H9 (cell line): ENCODE results near the gene PANK2. TPM values are rescaled to one million over a fixed set of nuclear protein-coding genes. Genes with fewer than 3 reads are reported as not detected.

Source experiments
- DNase-seq: peaks from one replicate; pipeline ENCODE4 v3.0.0-alpha.2; 2017
- H2AFZ ChIP-seq: one replicate; pipeline ENCODE4 v1.6.1; 2013; ENCODE audit warnings: mild to moderate bottlenecking, low read length, control low read depth, moderate library complexity
- H2AK5ac ChIP-seq: 2 replicates; pipeline ENCODE4 v1.6.1; 2013; ENCODE audit warnings: low read length, control low read depth, mixed read lengths; ENCODE audit not compliant: insufficient read length
- H2BK120ac ChIP-seq: one replicate; pipeline ENCODE4 v1.6.1; 2013; ENCODE audit warnings: low read depth, mild to moderate bottlenecking, low read length, control low read depth, inconsistent platforms; ENCODE audit not compliant: poor library complexity, severe bottlenecking
- H2BK12ac ChIP-seq: 2 replicates; pipeline ENCODE4 v1.6.1; 2013; ENCODE audit warnings: low read length, control low read depth, mixed read lengths, low read depth; ENCODE audit not compliant: insufficient read length
- H2BK15ac ChIP-seq: 2 replicates; pipeline ENCODE4 v1.6.1; 2013; ENCODE audit warnings: low read depth, low read length, control low read depth
- H2BK20ac ChIP-seq: one replicate; pipeline ENCODE4 v1.6.1; 2013; ENCODE audit warnings: low read depth, mild to moderate bottlenecking, low read length, control low read depth, inconsistent platforms; ENCODE audit not compliant: poor library complexity, severe bottlenecking
- H2BK5ac ChIP-seq: 2 replicates; pipeline ENCODE4 v1.6.1; 2013; ENCODE audit warnings: low read length, control low read depth, mixed read lengths; ENCODE audit not compliant: insufficient read length
- H3K14ac ChIP-seq: 2 replicates; pipeline ENCODE4 v1.6.1; 2013; ENCODE audit warnings: low read length, control low read depth; ENCODE audit not compliant: insufficient read depth
- H3K18ac ChIP-seq: 2 replicates; pipeline ENCODE4 v1.6.1; 2013; ENCODE audit warnings: low read depth, mild to moderate bottlenecking, mixed read lengths, low read length, control low read depth; ENCODE audit not compliant: insufficient read length
- H3K23ac ChIP-seq: 2 replicates; pipeline ENCODE4 v1.6.1; 2013; ENCODE audit warnings: low read length, control low read depth, mixed read lengths, low read depth; ENCODE audit not compliant: insufficient read length
- H3K23me2 ChIP-seq: 2 replicates; pipeline ENCODE4 v1.6.1; 2013; ENCODE audit warnings: low read depth, mild to moderate bottlenecking, mixed read lengths, low read length, control low read depth; ENCODE audit not compliant: insufficient read length, poor library complexity, severe bottlenecking
- H3K27ac ChIP-seq: 2 replicates; pipeline ENCODE4 v1.5.1; 2013; ENCODE audit warnings: low read length, control low read depth, mixed read lengths, low read depth; ENCODE audit not compliant: insufficient read length
- H3K27me3 ChIP-seq: 2 replicates; pipeline ENCODE4 v1.6.1; 2013; ENCODE audit warnings: low read length, control low read depth, inconsistent platforms; ENCODE audit not compliant: insufficient read depth
- H3K4ac ChIP-seq: 2 replicates; pipeline ENCODE4 v1.6.1; 2013; ENCODE audit warnings: low read depth, mild to moderate bottlenecking, control low read depth, inconsistent platforms, low read length, moderate library complexity
- H3K4me1 ChIP-seq: 2 replicates; pipeline ENCODE4 v1.6.1; 2013; ENCODE audit warnings: low read length, control low read depth, inconsistent platforms; ENCODE audit not compliant: insufficient read depth
- H3K4me2 ChIP-seq: 2 replicates; pipeline ENCODE4 v1.6.1; 2013; ENCODE audit warnings: low read length, control low read depth, mixed read lengths; ENCODE audit not compliant: insufficient read length, insufficient read depth
- H3K56ac ChIP-seq: 2 replicates; pipeline ENCODE4 v1.6.1; 2013; ENCODE audit warnings: low read depth, mild to moderate bottlenecking, mixed read lengths, low read length, control low read depth; ENCODE audit not compliant: insufficient read length
- H3K79me1 ChIP-seq: 2 replicates; pipeline ENCODE4 v1.6.1; 2013; ENCODE audit warnings: low read depth, mild to moderate bottlenecking, moderate library complexity, low read length, control low read depth, inconsistent platforms; ENCODE audit not compliant: insufficient read depth, poor library complexity, severe bottlenecking
- H3K79me2 ChIP-seq: 2 replicates; pipeline ENCODE4 v1.6.1; 2013; ENCODE audit warnings: low read length, control low read depth, inconsistent platforms; ENCODE audit not compliant: insufficient read depth
- H3K9ac ChIP-seq: 2 replicates; pipeline ENCODE4 v1.6.1; 2013; ENCODE audit warnings: low read length, control low read depth, mixed read lengths; ENCODE audit not compliant: insufficient read length; ENCODE audit errors: extremely low read depth
- H3K9me3 ChIP-seq: one replicate; pipeline ENCODE4 v1.6.1; 2013; ENCODE audit warnings: low read depth, low read length, inconsistent platforms; ENCODE audit not compliant: control insufficient read depth
- H3T11ph ChIP-seq: one replicate; pipeline ENCODE4 v1.6.1; 2013; ENCODE audit warnings: mild to moderate bottlenecking, low read length, control low read depth, inconsistent platforms
- H4K20me1 ChIP-seq: one replicate; pipeline ENCODE4 v1.6.1; 2013; ENCODE audit not compliant: control insufficient read depth, insufficient read length, insufficient read depth
- H4K5ac ChIP-seq: 2 replicates; pipeline ENCODE4 v1.6.1; 2013; ENCODE audit warnings: low read depth, mild to moderate bottlenecking, mixed read lengths, low read length, control low read depth; ENCODE audit not compliant: insufficient read length
- H4K8ac ChIP-seq: replicated peaks from 2 replicates; pipeline ENCODE4 v1.6.1; 2013; ENCODE audit warnings: low read length, control low read depth, mixed read lengths, low read depth; ENCODE audit not compliant: insufficient read length
- H4K91ac ChIP-seq: 2 replicates; pipeline ENCODE4 v1.6.1; 2013; ENCODE audit warnings: low read depth, mild to moderate bottlenecking, moderate library complexity, mixed read lengths, low read length, control low read depth; ENCODE audit not compliant: insufficient read length
- H3K27ac Mint-ChIP-seq, 3 experiments: 2 replicates in 2 of 3; 3 replicates in 1 of 3; pipeline ENCODE4 v1.8.0; 2020 to 2021; ENCODE audit warnings: mixed read lengths in 3 of 3, mild to moderate bottlenecking in 1 of 3, moderate library complexity in 1 of 3
- H3K27me3 Mint-ChIP-seq: 2 replicates; pipeline ENCODE4 v1.8.0; 2021; ENCODE audit warnings: low read depth, mild to moderate bottlenecking, moderate library complexity, mixed read lengths
- H3K36me3 Mint-ChIP-seq, 3 experiments: 2 replicates in 2 of 3; 3 replicates in 1 of 3; pipeline ENCODE4 v1.8.0; 2020 to 2021; ENCODE audit warnings: low read depth in 3 of 3, mixed read lengths in 3 of 3; ENCODE audit not compliant: insufficient read depth in 1 of 3
- H3K4me1 Mint-ChIP-seq, 2 experiments: 2 replicates each; pipeline ENCODE4 v1.8.0; 2020; ENCODE audit warnings: mixed read lengths in 2 of 2
- H3K4me3 Mint-ChIP-seq, 2 experiments: 2 replicates in 1 of 2; 3 replicates in 1 of 2; pipeline ENCODE4 v1.8.0; 2020 to 2021; ENCODE audit warnings: mild to moderate bottlenecking in 2 of 2, mixed read lengths in 2 of 2, moderate library complexity in 1 of 2
- H3K9me3 Mint-ChIP-seq, 2 experiments: 2 replicates in 1 of 2; 3 replicates in 1 of 2; pipeline ENCODE4 v1.8.0; 2020; ENCODE audit warnings: mild to moderate bottlenecking in 2 of 2, mixed read lengths in 2 of 2, moderate library complexity in 1 of 2
- CTCF ChIP-seq: fragments of 200-600 bp; sonication (generic); conservative IDR thresholded peaks from 3 replicates; pipeline ENCODE4 v1.8.0; 2021; ENCODE audit warnings: antibody characterized with exemption, mild to moderate bottlenecking
- WGBS: extraction: QIAGEN DNeasy Blood & Tissue Kit; methylation state at CpG from one replicate; pipeline ENCODE4 v1.1.7; 2013; ENCODE audit warnings: missing lambda C conversion rate, low lambda C conversion rate, mixed read lengths; ENCODE audit not compliant: insufficient read length; ENCODE audit errors: extremely low coverage; 5-methylcytosine and 5-hydroxymethylcytosine counted together
- total RNA-seq: library from RNA; stranded (reverse); gene quantifications from 2 replicates; pipeline ENCODE4 v1.2.1, GENCODE V29; 2021

The PANK2 gene
- total RNA-seq, 1 experiment from 2014 or later: 65.4 TPM

- Histone ChIP-seq H3K18ac (no peak overlapping the region), H2BK5ac (no peak overlapping the region), H3K9me3 (no peaks in the 10 kb centered on the region), H3K27me3 (0 out of 2 replicates have a peak, but pooled peaks cover 1% of the 10 kb centered on the region), H3K4me1 (no peaks in the 10 kb centered on the region; the same call in 1 of the 2 replicates), H2BK12ac (no peak overlapping the region), H2BK15ac (no peak overlapping the region), H4K91ac (no peak overlapping the region), H3K79me2 (no peaks in the 10 kb centered on the region), H2AK5ac (no peak overlapping the region), H2AFZ (no peak overlapping the region), H3K23me2 (no peaks in the 10 kb centered on the region), H3T11ph (no peak overlapping the region), H3K14ac (no peak overlapping the region), H3K4me2 (no peak overlapping the region), H3K56ac (no peak overlapping the region), H4K8ac (no peak overlapping the region), H3K4ac (no peak overlapping the region), H4K5ac (no peak overlapping the region), H3K9ac (no peak overlapping the region), H3K79me1 (no peaks in the 10 kb centered on the region), H3K23ac (no peak overlapping the region), H3K27ac (no peak overlapping the region), H2BK120ac (no peak overlapping the region), H2BK20ac (no peak overlapping the region), H4K20me1 (peaks cover 2% of the 10 kb centered on the region)
- Mint-ChIP-seq H3K9me3 (no peaks in the 10 kb centered on the region), H3K36me3 (peaks cover 4 to 13% (median 5%) of the 10 kb centered on the region in 3 experiments; a peak in 4 of 7 replicates), H3K4me1 (peaks cover 15 to 21% of the 10 kb centered on the region in 2 experiments), H3K27ac (no peak overlapping the region; a peak in 1 of 7 replicates), H3K4me3 (no peak overlapping the region), H3K27me3 (no peaks in the 10 kb centered on the region; the same call in 1 of the 2 replicates)
- no peak for DNase-seq
- no CpG with 5 or more reads among the region's 3 CpGs for WGBS
- no peak for TF ChIP-seq CTCF
These were observed 42.5 kb downstream of the PANK2 start for GRCh38 chr20:3931664-3932063.
